HT1080 (cell line): ENCODE data around the gene GAPVD1. TPM values are rescaled to one million over a fixed set of nuclear protein-coding genes. Genes with fewer than 3 reads are reported as not detected.
"Not testable (repeated sequence)": the region's sequence is repeated elsewhere in the genome, so short reads cannot be mapped to it uniquely, and the experiment has no call there.

Source experiments
- DNase-seq: peaks from one replicate; pipeline ENCODE4 v3.0.0-alpha.2; 2015; ENCODE audit warnings: low read depth
- polyA plus RNA-seq, 2 experiments: library from polyadenylated mRNA; depleted of rRNA; stranded (reverse); fragments of >200 nt; gene quantifications; 2 replicates each; pipeline ENCODE4 v1.2.3, GENCODE V29; 2015
- total RNA-seq: library from RNA; depleted of rRNA; stranded (reverse); fragments of >200 nt; shearing (Covaris generic); gene quantifications from 2 replicates; pipeline ENCODE4 v1.2.3, GENCODE V29; 2014; rRNA removed

The GAPVD1 gene
- total RNA-seq: 37.6 and 39.6 TPM in 2 replicates
- polyA plus RNA-seq (2015; cell fraction: cytosol; rRNA removed): 21.3 and 23.4 TPM in 2 replicates
- polyA plus RNA-seq (2015; cell fraction: nucleus; rRNA removed): 62.3 and 68.2 TPM in 2 replicates

GRCh38 chr9:125261501-125262293 lies at the start of gene GAPVD1:
GAPVD1 (plus strand) TSS chr9:125261826; CDS start chr9:125298922, 37,096 bp downstream.
- peak; percentile 93 for DNase-seq

- no peak for DNase-seq
Measured at GRCh38 chr9:125214186-125214585, 47.4 kb upstream of the GAPVD1 start.

GRCh38 chr9:125218621-125219020 lies 43.0 kb upstream of the GAPVD1 start:
- DNase-seq: no peak

- DNase-seq: not testable (repeated sequence)
Measured at GRCh38 chr9:125224858-125225257, 36.8 kb upstream of the GAPVD1 start.

- DNase-seq: no peak
Measured at GRCh38 chr9:125227761-125228160, 33.9 kb upstream of the GAPVD1 start.

- peak; percentile 95 for DNase-seq
Measured at GRCh38 chr9:125233678-125234077, 27.9 kb upstream of the GAPVD1 start.

- DNase-seq: not testable (repeated sequence)
Measured at GRCh38 chr9:125234099-125234498, 27.5 kb upstream of the GAPVD1 start.

- DNase-seq: no peak
Measured at GRCh38 chr9:125235804-125236519, 25.7 kb upstream of the GAPVD1 start.

- not testable (repeated sequence) for DNase-seq
Measured at GRCh38 chr9:125236520-125237159, 25.0 kb upstream of the GAPVD1 start.

- DNase-seq: no peak
Measured at GRCh38 chr9:125238127-125238914, 23.3 kb upstream of the GAPVD1 start.

- no peak for DNase-seq
Measured at GRCh38 chr9:125238915-125239446, 22.6 kb upstream of the GAPVD1 start.

- no peak for DNase-seq
Measured at GRCh38 chr9:125239631-125240597, 21.7 kb upstream of the GAPVD1 start.

- DNase-seq: peak; percentile 21
Measured at GRCh38 chr9:125240649-125240999, 21.0 kb upstream of the GAPVD1 start.

- peak; percentile 100 for DNase-seq
Measured at GRCh38 chr9:125241000-125241862, 20.4 kb upstream of the GAPVD1 start, which contains the start of gene HSPA5. HSPA5 (minus strand) TSS chr9:125241343; CDS start chr9:125241126, 217 bp downstream.

- no peak for DNase-seq
Measured at GRCh38 chr9:125241863-125242739, 19.5 kb upstream of the GAPVD1 start.

GRCh38 chr9:125243792-125244260 lies 17.8 kb upstream of the GAPVD1 start:
- no peak for DNase-seq

GRCh38 chr9:125246261-125246667 lies 15.4 kb upstream of the GAPVD1 start:
- DNase-seq: no peak
